ENCODE data around the gene FREM1. TPM values are rescaled to one million over a fixed set of nuclear protein-coding genes. Genes with fewer than 3 reads are reported as not detected.

The FREM1 gene
- total RNA-seq, 1 donor from 2014 or later = 1.7 TPM

GRCh38 chr9:14705079-14705478 lies 205.1 kb downstream of the FREM1 start:
- no peaks in the 10 kb centered on the region for H3K4me1 Mint-ChIP-seq (ENCODE audit: low read depth, unreplicated experiment)
- H3K27me3 Mint-ChIP-seq (ENCODE audit: unreplicated experiment) = no peaks in the 10 kb centered on the region
- no peak for DNase-seq
- peaks cover 4% of the 10 kb centered on the region for H3K9me3 Mint-ChIP-seq (ENCODE audit: unreplicated experiment)
- peaks cover 21% of the 10 kb centered on the region for H3K36me3 Mint-ChIP-seq (ENCODE audit: unreplicated experiment)
- H3K27ac Mint-ChIP-seq (ENCODE audit: unreplicated experiment) = no peak overlapping the region
- no peak overlapping the region for H3K4me3 Mint-ChIP-seq (ENCODE audit: unreplicated experiment)
- TF ChIP-seq, protein P1, sequence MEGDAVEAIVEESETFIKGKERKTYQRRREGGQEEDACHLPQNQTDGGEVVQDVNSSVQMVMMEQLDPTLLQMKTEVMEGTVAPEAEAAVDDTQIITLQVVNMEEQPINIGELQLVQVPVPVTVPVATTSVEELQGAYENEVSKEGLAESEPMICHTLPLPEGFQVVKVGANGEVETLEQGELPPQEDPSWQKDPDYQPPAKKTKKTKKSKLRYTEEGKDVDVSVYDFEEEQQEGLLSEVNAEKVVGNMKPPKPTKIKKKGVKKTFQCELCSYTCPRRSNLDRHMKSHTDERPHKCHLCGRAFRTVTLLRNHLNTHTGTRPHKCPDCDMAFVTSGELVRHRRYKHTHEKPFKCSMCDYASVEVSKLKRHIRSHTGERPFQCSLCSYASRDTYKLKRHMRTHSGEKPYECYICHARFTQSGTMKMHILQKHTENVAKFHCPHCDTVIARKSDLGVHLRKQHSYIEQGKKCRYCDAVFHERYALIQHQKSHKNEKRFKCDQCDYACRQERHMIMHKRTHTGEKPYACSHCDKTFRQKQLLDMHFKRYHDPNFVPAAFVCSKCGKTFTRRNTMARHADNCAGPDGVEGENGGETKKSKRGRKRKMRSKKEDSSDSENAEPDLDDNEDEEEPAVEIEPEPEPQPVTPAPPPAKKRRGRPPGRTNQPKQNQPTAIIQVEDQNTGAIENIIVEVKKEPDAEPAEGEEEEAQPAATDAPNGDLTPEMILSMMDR (IDR thresholded peaks at IDR 0.05; ENCODE audit: partially characterized antibody, unreplicated experiment) = no peak

GRCh38 chr9:14704281-14704680 lies 205.9 kb downstream of the FREM1 start:
- Mint-ChIP-seq H3K4me1 (ENCODE audit: low read depth, unreplicated experiment) (no peaks in the 10 kb centered on the region), H3K9me3 (ENCODE audit: unreplicated experiment) (peaks cover 4% of the 10 kb centered on the region), H3K4me3 (ENCODE audit: unreplicated experiment) (no peak overlapping the region), H3K36me3 (ENCODE audit: unreplicated experiment) (peaks cover 20% of the 10 kb centered on the region), H3K27ac (ENCODE audit: unreplicated experiment) (no peak overlapping the region), H3K27me3 (ENCODE audit: unreplicated experiment) (no peaks in the 10 kb centered on the region)
- TF ChIP-seq, protein P1 (IDR thresholded peaks at IDR 0.05; ENCODE audit: partially characterized antibody, unreplicated experiment) = no peak
- no peak for DNase-seq

GRCh38 chr9:14702200-14702720 lies 208.0 kb downstream of the FREM1 start:
- no peaks in the 10 kb centered on the region for H3K4me1 Mint-ChIP-seq (ENCODE audit: low read depth, unreplicated experiment)
- no peak overlapping the region for H3K4me3 Mint-ChIP-seq (ENCODE audit: unreplicated experiment)
- peaks cover 12% of the 10 kb centered on the region for H3K36me3 Mint-ChIP-seq (ENCODE audit: unreplicated experiment)
- TF ChIP-seq, protein P1 (IDR thresholded peaks at IDR 0.05; ENCODE audit: partially characterized antibody, unreplicated experiment) = no peak
- no peak for DNase-seq
- H3K9me3 Mint-ChIP-seq (ENCODE audit: unreplicated experiment) = peaks cover 4% of the 10 kb centered on the region
- H3K27me3 Mint-ChIP-seq (ENCODE audit: unreplicated experiment) = no peaks in the 10 kb centered on the region
- no peak overlapping the region for H3K27ac Mint-ChIP-seq (ENCODE audit: unreplicated experiment)

- H3K36me3 Mint-ChIP-seq (ENCODE audit: unreplicated experiment) = no peaks in the 10 kb centered on the region
Observed at GRCh38 chr9:14693251-14693861, 216.9 kb downstream of the FREM1 start, which contains the start of gene ZDHHC21. Gene ZDHHC21, minus strand, starts transcription at chr9:14693432. Its CDS starts 19,092 bp downstream, at chr9:14674340.

More at GRCh38 chr9:14693251-14693861, 216.9 kb downstream of the FREM1 start, which contains the start of gene ZDHHC21:
- TF ChIP-seq, protein P1 (IDR thresholded peaks at IDR 0.05; ENCODE audit: partially characterized antibody, unreplicated experiment) = no peak
- DNase-seq = peak; percentile 79
- H3K27me3 Mint-ChIP-seq (ENCODE audit: unreplicated experiment) = peaks cover 5% of the 10 kb centered on the region
- H3K27ac Mint-ChIP-seq (ENCODE audit: unreplicated experiment) = peak within 1 kb of the TSS; percentile 97
- peaks cover 4% of the 10 kb centered on the region for H3K9me3 Mint-ChIP-seq (ENCODE audit: unreplicated experiment)
- H3K4me1 Mint-ChIP-seq (ENCODE audit: low read depth, unreplicated experiment) = peaks cover 6% of the 10 kb centered on the region
- H3K4me3 Mint-ChIP-seq (ENCODE audit: unreplicated experiment) = peak within 1 kb of the TSS; percentile 98
